ENCODE data around the gene SGO1. TPM values are rescaled to one million over a fixed set of nuclear protein-coding genes. Genes with fewer than 3 reads are reported as not detected.

Gene SGO1
- total RNA-seq, 4 donors from 2014 or later = 1.2 to 1.3 TPM; not detected in 2

- no peak for TF ChIP-seq CTCF (IDR thresholded peaks at IDR 0.05; ENCODE audit: low read depth)
These were observed 3.8 kb downstream of the SGO1 start for GRCh38 chr3:20182206-20182605.

DNA sequence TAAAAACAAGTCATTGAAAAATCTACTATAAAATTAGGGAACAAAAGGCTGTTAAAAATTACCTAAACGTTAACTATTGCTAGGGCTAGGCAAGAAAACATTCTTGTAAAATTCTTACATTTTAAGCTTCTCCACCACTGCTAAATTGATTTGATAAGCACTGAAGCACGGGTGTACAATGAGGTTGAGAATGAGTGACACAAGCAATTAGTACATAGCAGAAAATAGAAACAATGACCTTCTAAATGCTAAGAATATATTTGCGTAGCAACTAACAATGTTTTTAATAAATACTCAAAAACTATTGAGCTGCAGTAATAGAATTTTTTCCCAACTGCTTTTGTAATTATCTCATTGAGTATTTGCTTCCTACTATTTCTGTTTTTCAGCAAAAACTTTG is 4.7 kb downstream of the SGO1 start:
- no peak for TF ChIP-seq CTCF (IDR thresholded peaks at IDR 0.05; ENCODE audit: low read depth)

DNA sequence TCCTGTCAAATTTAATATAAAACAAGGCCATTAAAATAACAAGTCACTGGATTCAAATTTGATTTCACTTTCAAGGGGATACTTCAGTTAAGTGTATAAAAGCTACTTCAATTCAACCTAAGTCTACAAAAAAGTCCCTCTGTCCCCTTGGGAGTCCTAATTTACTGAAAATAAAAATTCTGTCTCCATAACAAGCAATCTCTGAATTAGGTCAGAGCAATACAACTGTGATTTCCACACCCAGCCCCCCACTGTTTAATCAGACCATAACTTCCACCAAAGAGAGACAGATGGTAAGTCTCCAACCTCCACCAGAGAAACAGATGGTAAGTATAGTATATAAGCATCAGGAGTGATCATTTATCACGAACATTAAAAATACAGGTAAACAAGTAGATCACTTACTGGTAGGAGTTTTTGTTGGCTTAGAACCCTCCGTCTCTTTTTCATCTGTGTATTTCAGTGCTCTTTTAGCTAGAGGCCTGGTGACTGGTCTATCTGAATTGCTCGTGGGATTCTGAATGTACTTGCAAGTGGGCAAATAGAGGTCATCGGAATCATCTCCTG is 12.1 kb downstream of the SGO1 start:
- no peak for TF ChIP-seq CTCF (IDR thresholded peaks at IDR 0.05; ENCODE audit: low read depth)

- TF ChIP-seq CTCF (IDR thresholded peaks at IDR 0.05; ENCODE audit: low read depth) = no peak
These were observed 24.3 kb downstream of the SGO1 start for GRCh38 chr3:20161714-20162113.

DNA sequence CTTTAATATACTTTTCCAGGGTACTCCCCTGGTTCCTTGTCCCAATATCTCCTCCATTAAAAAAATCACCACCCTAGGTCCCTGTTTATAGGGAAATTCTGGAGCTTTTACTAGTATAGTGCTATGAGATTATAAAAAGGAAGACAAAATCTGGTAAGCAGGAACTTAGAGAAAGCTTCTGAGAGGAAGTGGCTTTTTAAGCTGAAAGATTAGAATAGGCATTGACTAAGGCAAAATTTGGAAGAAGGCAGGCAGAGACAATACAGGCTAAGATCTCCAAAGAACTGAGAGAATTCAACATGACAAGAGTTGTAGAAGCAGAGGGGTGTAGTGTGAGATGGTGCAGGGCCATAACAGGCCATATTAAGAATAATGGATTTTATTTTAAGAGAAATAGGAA is 25.8 kb downstream of the SGO1 start:
- TF ChIP-seq CTCF (IDR thresholded peaks at IDR 0.05; ENCODE audit: low read depth) = no peak

DNA sequence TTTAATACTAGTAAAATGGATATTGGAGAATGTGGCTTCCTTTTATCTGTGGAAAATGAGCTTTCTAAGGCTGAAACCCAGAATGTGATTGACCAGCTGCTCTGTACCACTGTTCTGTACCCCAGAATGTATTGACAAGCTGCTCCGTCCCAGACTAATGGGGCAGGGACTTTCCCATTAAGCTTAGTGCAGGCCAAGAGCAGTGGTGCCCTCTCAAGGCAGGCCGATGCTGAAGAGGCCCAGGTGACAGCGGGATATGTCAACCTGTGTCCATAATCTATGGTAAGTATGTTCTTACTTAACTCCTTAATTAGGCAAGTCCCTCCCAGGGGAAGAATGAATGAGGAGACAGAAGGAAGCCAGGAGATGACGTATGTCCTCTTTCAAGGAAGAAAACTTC is 31.1 kb downstream of the SGO1 start:
- no peak for TF ChIP-seq CTCF (IDR thresholded peaks at IDR 0.05; ENCODE audit: low read depth)

- TF ChIP-seq CTCF (IDR thresholded peaks at IDR 0.05; ENCODE audit: low read depth) = no peak
These were observed 31.9 kb downstream of the SGO1 start for GRCh38 chr3:20154078-20154477.

Data from subcutaneous adipose tissue (tissue), 4 donors.